ENCODE results near the gene APOA5.

DNA sequence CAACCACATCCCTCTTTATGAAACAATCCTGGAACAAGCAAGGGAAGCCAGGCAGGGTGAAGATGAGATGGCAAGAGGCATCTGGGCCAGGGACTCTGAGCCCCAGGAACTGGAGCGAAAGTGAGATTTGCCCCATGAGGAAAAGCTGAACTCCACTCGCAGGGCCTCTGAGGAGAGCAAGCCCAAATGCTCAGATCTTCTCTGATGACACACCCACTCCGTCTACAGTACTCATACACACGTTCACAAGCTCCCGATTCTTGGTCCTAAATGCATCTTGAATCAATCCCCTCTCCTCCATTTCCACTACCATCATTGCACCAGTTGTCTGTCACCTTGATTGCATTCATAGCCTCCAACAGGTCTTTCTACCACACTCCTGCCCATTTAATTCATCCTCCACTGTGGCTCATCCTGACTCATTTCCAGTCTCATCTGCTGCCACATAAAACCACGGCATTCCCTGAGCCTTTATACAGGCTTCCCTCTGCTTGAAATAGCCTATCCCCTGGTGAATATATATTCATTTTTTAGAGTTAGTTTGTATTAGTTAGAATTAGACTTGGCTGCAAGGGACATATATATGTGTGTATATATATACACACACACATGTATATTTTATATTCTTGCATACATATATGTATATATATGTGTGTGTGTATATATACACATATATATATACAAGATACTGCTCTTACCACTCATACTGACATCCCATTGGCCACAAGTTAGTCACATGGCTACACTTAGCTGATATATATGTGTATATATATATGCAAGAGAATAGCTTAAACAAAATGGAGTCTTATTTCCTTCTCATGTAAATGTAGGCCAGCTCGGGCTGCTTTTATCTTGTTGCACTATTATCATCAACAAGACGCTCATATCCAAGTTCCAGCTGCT lies 1.4 kb upstream of the APOA5 start:
- TF ChIP-seq, protein P1, sequence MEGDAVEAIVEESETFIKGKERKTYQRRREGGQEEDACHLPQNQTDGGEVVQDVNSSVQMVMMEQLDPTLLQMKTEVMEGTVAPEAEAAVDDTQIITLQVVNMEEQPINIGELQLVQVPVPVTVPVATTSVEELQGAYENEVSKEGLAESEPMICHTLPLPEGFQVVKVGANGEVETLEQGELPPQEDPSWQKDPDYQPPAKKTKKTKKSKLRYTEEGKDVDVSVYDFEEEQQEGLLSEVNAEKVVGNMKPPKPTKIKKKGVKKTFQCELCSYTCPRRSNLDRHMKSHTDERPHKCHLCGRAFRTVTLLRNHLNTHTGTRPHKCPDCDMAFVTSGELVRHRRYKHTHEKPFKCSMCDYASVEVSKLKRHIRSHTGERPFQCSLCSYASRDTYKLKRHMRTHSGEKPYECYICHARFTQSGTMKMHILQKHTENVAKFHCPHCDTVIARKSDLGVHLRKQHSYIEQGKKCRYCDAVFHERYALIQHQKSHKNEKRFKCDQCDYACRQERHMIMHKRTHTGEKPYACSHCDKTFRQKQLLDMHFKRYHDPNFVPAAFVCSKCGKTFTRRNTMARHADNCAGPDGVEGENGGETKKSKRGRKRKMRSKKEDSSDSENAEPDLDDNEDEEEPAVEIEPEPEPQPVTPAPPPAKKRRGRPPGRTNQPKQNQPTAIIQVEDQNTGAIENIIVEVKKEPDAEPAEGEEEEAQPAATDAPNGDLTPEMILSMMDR (IDR thresholded peaks at IDR 0.05; ENCODE audit: insufficient read depth, low read length, poor library complexity, severe bottlenecking): no peak
- no peak for TF ChIP-seq EZH2phosphoT487 (conservative IDR thresholded peaks at IDR 0.05; ENCODE audit: low read length)
